Neural cell (in vitro differentiated cells): ENCODE data around the gene CDCP2. TPM values are rescaled to one million over a fixed set of nuclear protein-coding genes. Genes with fewer than 3 reads are reported as not detected.

Source experiments
- H2AFZ ChIP-seq: fragments of 200-600, 300-800 bp; sonication (generic), shearing (Covaris generic); 2 replicates; pipeline ENCODE4 v1.6.0; 2014; ENCODE audit warnings: low read depth, mild to moderate bottlenecking, antibody characterized with exemption, low read length, moderate library complexity
- H3F3A ChIP-seq: fragments of 200-600 bp; shearing (Covaris generic); 2 replicates; pipeline ENCODE4 v1.6.1; 2016; ENCODE audit warnings: mild to moderate bottlenecking, moderate library complexity, mixed read lengths, antibody characterized with exemption, low read length; ENCODE audit not compliant: insufficient read depth, poor library complexity, severe bottlenecking
- H3K27ac ChIP-seq: fragments of 200-600, 300-800 bp; sonication (generic), shearing (Covaris generic); 2 replicates; pipeline ENCODE4 v1.5.1; 2014; ENCODE audit warnings: mild to moderate bottlenecking, low read length, moderate library complexity
- H3K27me3 ChIP-seq: fragments of 300-800, 200-600 bp; sonication (generic), shearing (Covaris generic); 2 replicates; pipeline ENCODE4 v1.6.0; 2014; ENCODE audit warnings: mild to moderate bottlenecking, low read depth, low read length, moderate library complexity; ENCODE audit not compliant: insufficient read depth
- H3K36me3 ChIP-seq: fragments of 300-800, 200-600 bp; sonication (generic), shearing (Covaris generic); 2 replicates; pipeline ENCODE4 v1.5.1; 2014; ENCODE audit warnings: mild to moderate bottlenecking, antibody characterized with exemption, low read length, moderate library complexity; ENCODE audit not compliant: insufficient read depth
- H3K4me2 ChIP-seq: fragments of 300-800, 200-600 bp; sonication (generic), shearing (Covaris generic); 2 replicates; pipeline ENCODE4 v1.6.0; 2014; ENCODE audit warnings: mild to moderate bottlenecking, low read length
- H3K4me3 ChIP-seq: fragments of 300-800, 200-600 bp; sonication (generic), shearing (Covaris generic); 2 replicates; pipeline ENCODE4 v1.5.1; 2014; ENCODE audit warnings: mild to moderate bottlenecking, low read length, moderate library complexity
- H3K79me2 ChIP-seq: fragments of 200-600 bp; shearing (Covaris generic); replicated peaks from 2 replicates; pipeline ENCODE4 v1.6.0; 2014; ENCODE audit warnings: mild to moderate bottlenecking, low read length, moderate library complexity; ENCODE audit not compliant: insufficient read depth
- H3K9ac ChIP-seq: fragments of 300-800, 200-600 bp; sonication (generic), shearing (Covaris generic); 2 replicates; pipeline ENCODE4 v1.6.1; 2016; ENCODE audit warnings: mild to moderate bottlenecking, low read length, mixed read lengths
- H3K9me2 ChIP-seq: fragments of 200-600 bp; shearing (Covaris generic); 2 replicates; pipeline ENCODE4 v1.6.1; 2016; ENCODE audit warnings: mild to moderate bottlenecking, low read length, mixed read lengths; ENCODE audit not compliant: insufficient read depth
- H3K9me3 ChIP-seq: fragments of 200-600, 300-800 bp; sonication (generic), shearing (Covaris generic); 2 replicates; pipeline ENCODE4 v1.6.1; 2016; ENCODE audit warnings: mild to moderate bottlenecking, mixed run types, low read length, moderate library complexity, mixed read lengths
- H4K20me1 ChIP-seq: fragments of 200-600 bp; shearing (Covaris generic); 2 replicates; pipeline ENCODE4 v1.6.1; 2016; ENCODE audit warnings: mild to moderate bottlenecking, mixed run types; ENCODE audit not compliant: insufficient read depth
- CTCF ChIP-seq: fragments of 450-650 bp; IDR thresholded peaks from 2 replicates; pipeline ENCODE4 v1.5.1; 2014; ENCODE audit warnings: antibody characterized with exemption, mild to moderate bottlenecking, moderate library complexity; ENCODE audit not compliant: poor library complexity, severe bottlenecking
- EP300 ChIP-seq: fragments of 450-650 bp; conservative IDR thresholded peaks from 2 replicates; pipeline ENCODE4 v1.6.1; 2014; ENCODE audit warnings: antibody characterized with exemption, mild to moderate bottlenecking, moderate library complexity; ENCODE audit not compliant: poor library complexity, severe bottlenecking
- EZH2 ChIP-seq: fragments of 200-600, 300-800 bp; shearing (Covaris generic), sonication (generic); IDR thresholded peaks from 2 replicates; pipeline ENCODE4 v1.6.1; 2014; ENCODE audit warnings: antibody characterized with exemption, low read length, borderline replicate concordance, mild to moderate bottlenecking; ENCODE audit not compliant: insufficient read depth, poor library complexity, severe bottlenecking
- MXI1 ChIP-seq: fragments of 450-650 bp; conservative IDR thresholded peaks from 2 replicates; pipeline ENCODE4 v1.6.1; 2014; ENCODE audit warnings: antibody characterized with exemption, mild to moderate bottlenecking; ENCODE audit not compliant: poor library complexity, severe bottlenecking
- POLR2AphosphoS5 ChIP-seq: IDR thresholded peaks from 2 replicates; pipeline ENCODE4 v1.6.1; 2012
- RAD21 ChIP-seq: fragments of 450-650 bp; conservative IDR thresholded peaks from 2 replicates; pipeline ENCODE4 v1.6.1; 2014; ENCODE audit warnings: antibody characterized with exemption, mild to moderate bottlenecking, moderate library complexity
- SMC3 ChIP-seq: fragments of 450-650 bp; conservative IDR thresholded peaks from 2 replicates; pipeline ENCODE4 v1.6.1; 2014; ENCODE audit warnings: antibody characterized with exemption, mild to moderate bottlenecking, moderate library complexity; ENCODE audit not compliant: poor library complexity
- TAF1 ChIP-seq: IDR thresholded peaks from 2 replicates; pipeline ENCODE4 v1.6.1; 2012; ENCODE audit warnings: low read depth
- polyA plus RNA-seq: library from polyadenylated mRNA; depleted of rRNA; stranded (reverse); fragments of >200 nt; gene quantifications from 2 replicates; pipeline ENCODE4 v1.2.3, GENCODE V29; 2014
- TF ChIP-seq, protein P1 (sequence below): IDR thresholded peaks from 2 replicates; pipeline ENCODE4 v1.6.1; 2012; ENCODE audit warnings: borderline replicate concordance

The CDCP2 gene
- polyA plus RNA-seq, 1 donor from 2014 or later, result not detected

DNA sequence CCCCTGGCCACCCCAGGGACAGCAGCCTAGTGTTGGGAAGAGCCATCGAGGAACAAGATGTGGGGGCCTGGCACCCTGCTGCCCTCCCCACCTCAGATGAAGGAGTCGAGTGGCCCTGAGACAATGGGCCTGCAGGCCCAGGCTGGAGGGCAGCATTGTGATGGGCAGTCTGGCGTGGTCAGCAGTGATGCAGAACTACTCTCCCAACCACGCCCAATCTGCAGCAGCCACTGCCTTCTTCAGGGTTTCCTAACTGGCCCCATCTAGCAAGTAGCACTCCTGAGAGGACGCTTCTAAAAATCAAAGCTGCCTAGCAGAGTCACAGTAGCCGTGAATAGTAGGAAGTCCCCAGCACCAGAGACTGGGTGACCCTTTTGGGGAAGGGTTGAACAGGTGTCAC is 18.5 kb downstream of the CDCP2 start:
- Histone ChIP-seq H3K27me3 (no peaks in the 10 kb centered on the region), H3K9ac (no peak overlapping the region), H3K9me2 (no peaks in the 10 kb centered on the region), H3K4me2 (no peak overlapping the region), H3K79me2 (no peaks in the 10 kb centered on the region), H2AFZ (no peak overlapping the region), H4K20me1 (no peaks in the 10 kb centered on the region), H3K27ac (no peak overlapping the region), H3K9me3 (no peaks in the 10 kb centered on the region), H3F3A (no peaks in the 10 kb centered on the region), H3K4me3 (no peak overlapping the region), H3K36me3 (no peaks in the 10 kb centered on the region)
- no peak for TF ChIP-seq MXI1
- TF ChIP-seq SMC3, result no peak
- TF ChIP-seq, protein P1, sequence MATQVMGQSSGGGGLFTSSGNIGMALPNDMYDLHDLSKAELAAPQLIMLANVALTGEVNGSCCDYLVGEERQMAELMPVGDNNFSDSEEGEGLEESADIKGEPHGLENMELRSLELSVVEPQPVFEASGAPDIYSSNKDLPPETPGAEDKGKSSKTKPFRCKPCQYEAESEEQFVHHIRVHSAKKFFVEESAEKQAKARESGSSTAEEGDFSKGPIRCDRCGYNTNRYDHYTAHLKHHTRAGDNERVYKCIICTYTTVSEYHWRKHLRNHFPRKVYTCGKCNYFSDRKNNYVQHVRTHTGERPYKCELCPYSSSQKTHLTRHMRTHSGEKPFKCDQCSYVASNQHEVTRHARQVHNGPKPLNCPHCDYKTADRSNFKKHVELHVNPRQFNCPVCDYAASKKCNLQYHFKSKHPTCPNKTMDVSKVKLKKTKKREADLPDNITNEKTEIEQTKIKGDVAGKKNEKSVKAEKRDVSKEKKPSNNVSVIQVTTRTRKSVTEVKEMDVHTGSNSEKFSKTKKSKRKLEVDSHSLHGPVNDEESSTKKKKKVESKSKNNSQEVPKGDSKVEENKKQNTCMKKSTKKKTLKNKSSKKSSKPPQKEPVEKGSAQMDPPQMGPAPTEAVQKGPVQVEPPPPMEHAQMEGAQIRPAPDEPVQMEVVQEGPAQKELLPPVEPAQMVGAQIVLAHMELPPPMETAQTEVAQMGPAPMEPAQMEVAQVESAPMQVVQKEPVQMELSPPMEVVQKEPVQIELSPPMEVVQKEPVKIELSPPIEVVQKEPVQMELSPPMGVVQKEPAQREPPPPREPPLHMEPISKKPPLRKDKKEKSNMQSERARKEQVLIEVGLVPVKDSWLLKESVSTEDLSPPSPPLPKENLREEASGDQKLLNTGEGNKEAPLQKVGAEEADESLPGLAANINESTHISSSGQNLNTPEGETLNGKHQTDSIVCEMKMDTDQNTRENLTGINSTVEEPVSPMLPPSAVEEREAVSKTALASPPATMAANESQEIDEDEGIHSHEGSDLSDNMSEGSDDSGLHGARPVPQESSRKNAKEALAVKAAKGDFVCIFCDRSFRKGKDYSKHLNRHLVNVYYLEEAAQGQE, result no peak
- TF ChIP-seq EP300, result no peak
- no peak for TF ChIP-seq POLR2AphosphoS5
- TF ChIP-seq EZH2, result no peak
- TF ChIP-seq CTCF, result no peak
- TF ChIP-seq RAD21, result no peak
- TF ChIP-seq TAF1, result no peak

DNA sequence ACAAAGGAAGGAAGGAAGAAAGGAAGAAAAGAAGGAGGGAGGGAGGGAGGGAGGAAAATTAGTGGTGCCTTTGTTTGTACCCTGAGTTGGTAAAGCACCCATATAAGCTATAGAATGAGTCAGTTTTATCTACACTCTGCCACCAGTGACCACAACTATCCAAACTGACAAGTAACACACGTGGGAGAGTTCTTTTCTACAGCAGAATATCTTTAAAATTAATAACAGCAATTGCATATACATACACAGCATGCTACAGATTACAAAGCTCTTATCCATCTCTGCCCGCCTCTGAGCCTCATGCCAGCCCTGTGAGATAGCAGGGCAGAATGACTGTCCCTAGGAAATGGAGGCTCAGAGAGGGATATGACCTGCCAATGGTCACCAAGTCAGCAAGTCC is 20.3 kb downstream of the CDCP2 start:
- Histone ChIP-seq H3K27ac (no peak overlapping the region), H3K9me3 (no peaks in the 10 kb centered on the region), H2AFZ (no peak overlapping the region), H4K20me1 (no peaks in the 10 kb centered on the region), H3K79me2 (no peaks in the 10 kb centered on the region), H3K27me3 (no peaks in the 10 kb centered on the region), H3K4me2 (no peak overlapping the region), H3K4me3 (no peak overlapping the region), H3K9ac (no peak overlapping the region), H3K9me2 (no peaks in the 10 kb centered on the region), H3F3A (no peaks in the 10 kb centered on the region), H3K36me3 (no peaks in the 10 kb centered on the region)
- TF ChIP-seq SMC3 (no peak), EP300 (no peak)
- TF ChIP-seq, protein P1, result no peak
